HG03108 (cell line): Measurements from ENCODE around the gene GMEB1.
"Not testable (repeated sequence)": the region's sequence is repeated elsewhere in the genome, so short reads cannot be mapped to it uniquely, and the experiment has no call there.

Experiments
- ATAC-seq: cut with Tn5 transposase; IDR thresholded peaks from one replicate; pipeline ENCODE4 v1.9.1; 2021; ENCODE audit warnings: moderate library complexity; ENCODE audit not compliant: unreplicated experiment

GMEB1 gene

DNA sequence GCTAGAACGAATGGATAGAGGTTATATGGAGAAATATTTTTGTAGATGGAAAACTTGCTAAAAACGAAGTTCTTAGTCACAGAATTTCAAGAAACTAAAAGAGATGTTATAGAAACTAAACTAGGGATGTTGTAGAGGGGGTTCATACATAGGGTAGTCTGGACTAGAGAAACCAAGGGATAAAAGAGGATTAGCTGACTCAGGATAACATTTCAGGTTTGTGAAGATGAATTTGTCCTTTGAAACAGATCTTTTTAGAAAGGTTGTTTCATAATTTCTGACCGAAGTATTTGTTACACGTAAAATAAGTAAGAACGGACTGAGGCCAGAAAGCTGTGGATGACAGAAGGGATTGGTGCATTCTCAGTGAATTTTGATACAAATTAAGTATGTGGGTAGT is 81.7 kb downstream of the GMEB1 start:
- ATAC-seq: no peak

DNA sequence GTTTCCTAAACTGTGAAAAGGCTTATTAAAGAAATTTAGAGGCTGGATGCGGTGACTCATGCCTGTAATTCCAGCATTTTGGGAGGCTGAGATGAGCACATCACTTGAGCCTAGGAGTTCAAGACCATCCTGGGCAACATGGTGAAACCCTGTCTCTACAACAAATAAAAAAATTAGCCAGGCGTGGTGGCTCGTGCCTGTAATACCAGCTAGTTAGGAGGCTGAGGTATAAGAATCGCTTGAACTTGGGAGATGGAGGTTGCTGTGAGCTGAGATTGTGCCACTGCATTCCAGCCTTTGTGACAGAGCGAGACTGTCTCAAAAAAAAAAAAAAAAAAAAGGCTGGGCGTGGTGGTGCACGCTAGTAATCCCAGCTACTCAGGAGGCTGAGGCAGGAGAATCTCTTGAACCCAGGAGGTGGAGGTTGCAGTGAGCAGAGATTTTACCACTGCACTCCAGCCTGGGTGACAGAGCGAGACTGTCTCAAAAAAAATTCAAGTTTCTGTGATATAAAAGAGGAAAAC is 82.2 kb downstream of the GMEB1 start:
- not testable (repeated sequence) for ATAC-seq

DNA sequence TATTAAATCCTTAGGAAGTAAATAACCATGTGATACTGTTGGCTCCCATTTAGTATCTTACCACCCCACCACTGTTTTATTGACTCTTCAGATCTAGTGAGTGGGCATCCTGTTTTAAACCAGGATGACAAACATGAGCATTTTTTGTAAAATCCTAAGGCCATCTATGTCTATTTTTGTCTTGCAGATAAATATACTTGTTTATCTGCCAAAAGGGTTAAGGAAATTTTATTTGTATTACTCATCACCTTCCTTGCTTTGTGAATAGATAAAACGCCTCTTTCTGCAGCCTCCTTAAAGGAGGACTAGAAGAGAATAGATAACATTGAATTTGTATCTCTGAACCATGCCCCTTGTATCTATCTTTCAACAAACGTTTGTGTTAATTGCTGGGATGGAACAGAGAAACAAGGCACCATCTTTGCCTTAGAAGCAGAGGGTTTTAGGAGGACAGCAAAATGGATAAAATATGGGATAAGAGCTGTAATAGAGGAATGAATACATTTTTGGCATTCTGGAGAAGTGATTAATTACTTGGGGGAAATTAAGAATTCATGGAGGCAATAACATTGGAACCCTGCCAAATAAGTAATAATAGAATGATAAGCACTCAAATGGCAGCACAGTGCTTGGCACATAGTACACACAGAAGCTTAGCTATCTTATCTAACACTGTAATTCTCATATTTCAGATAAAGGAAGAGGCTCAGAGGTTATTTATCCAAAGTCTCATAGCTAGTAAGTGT is 82.9 kb downstream of the GMEB1 start:
- no peak for ATAC-seq

GRCh38 chr1:28755701-28756100 is 87.1 kb downstream of the GMEB1 start:
- no peak for ATAC-seq

- ATAC-seq: no peak
Measured at GRCh38 chr1:28756846-28757245, 88.3 kb downstream of the GMEB1 start.

DNA sequence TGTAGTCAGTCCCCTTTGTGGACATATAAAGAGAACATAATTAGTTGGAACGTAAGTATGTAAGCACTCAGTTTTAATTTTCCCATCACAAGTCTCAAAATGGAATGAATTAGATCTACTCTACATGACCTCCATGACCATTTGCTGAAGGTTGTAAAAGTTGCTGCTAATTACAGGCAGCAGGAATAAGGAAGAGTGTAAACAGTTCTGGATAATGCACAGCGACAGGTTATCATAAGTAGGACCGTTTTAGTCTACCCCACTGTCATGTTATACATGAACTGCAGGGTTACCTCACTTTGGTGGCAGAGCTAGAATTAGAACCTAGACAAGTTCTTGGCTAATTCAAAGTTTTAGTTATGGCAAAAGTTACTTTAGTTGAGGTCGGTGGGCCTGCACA is 89.8 kb downstream of the GMEB1 start:
- no peak for ATAC-seq

GRCh38 chr1:28759257-28759656 is 90.7 kb downstream of the GMEB1 start:
- no peak for ATAC-seq

- ATAC-seq: no peak
Measured at GRCh38 chr1:28761189-28761588, 92.6 kb downstream of the GMEB1 start.

GRCh38 chr1:28766532-28767183 is 98.1 kb downstream of the GMEB1 start:
- ATAC-seq: no peak
